GM12878 (cell line): Measurements from ENCODE around the gene C1QTNF5. TPM values are rescaled to one million over a fixed set of nuclear protein-coding genes. Genes with fewer than 3 reads are reported as not detected.

ENCODE experiments used
- ATAC-seq: fragments of 200-7000 bp; cut with Tn5 transposase; 3 replicates; pipeline ENCODE4 v1.9.1; 2020; ENCODE audit warnings: mild to moderate bottlenecking, moderate library complexity
- BruUV-seq: library from RNA; stranded (reverse); fragments of 400-500 nt; replicated peaks from 2 replicates; lab custom pipeline; 2021; lab: Mats Ljungman, UMichigan
- CTCF ChIA-PET: fragments of 300-600 bp; sonication (Branson Sonifier 250); formaldehyde crosslinking; extraction: SDS; loops from one replicate; lab custom pipeline; 2021; ENCODE audit warnings: inconsistent platforms; lab: Yijun Ruan, JAX
- POLR2A ChIA-PET: fragments of 350-600 bp; formaldehyde crosslinking; extraction: SDS; loops from one replicate; lab custom pipeline; 2021; ENCODE audit warnings: inconsistent platforms; lab: Charles Lee
- RAD21 ChIA-PET: fragments of 300-600 bp; sonication (Branson Sonifier 250); formaldehyde crosslinking; loops from one replicate; lab custom pipeline; 2023; ENCODE audit warnings: antibody characterized with exemption; ENCODE audit not compliant: unreplicated experiment; lab: Charles Lee
- SMC1A ChIA-PET: fragments of 300-600 bp; sonication (Branson Sonifier 250); formaldehyde crosslinking; loops from one replicate; lab custom pipeline; 2023; ENCODE audit not compliant: unreplicated experiment, uncharacterized antibody; lab: Charles Lee
- DNase-seq: peaks from one replicate; pipeline ENCODE4 v3.0.0-alpha.2; 2011; ENCODE audit warnings: low read depth, low spot score
- FAIRE-seq: peaks from 3 replicates; lab custom pipeline; 2011; peaks lifted over from hg19 to GRCh38; lab: Jason Lieb, UNC
- H2AFZ ChIP-seq: 2 replicates; pipeline ENCODE4 v1.6.0; 2011; ENCODE audit warnings: low read depth, low read length, control low read depth; ENCODE audit not compliant: control insufficient read depth
- H3K27ac ChIP-seq: 2 replicates; pipeline ENCODE4 v1.5.1; 2011; ENCODE audit warnings: control low read depth; ENCODE audit not compliant: control insufficient read depth, insufficient read depth
- H3K27me3 ChIP-seq, 2 experiments: replicated peaks in 1 of 2; 2 replicates each; pipeline versions ENCODE4 v1.6.0 to v1.6.1; 2011; ENCODE audit warnings: low read length in 1 of 2; ENCODE audit not compliant: control insufficient read depth in 2 of 2, insufficient read depth in 2 of 2
- H3K36me3 ChIP-seq, 2 experiments: 2 replicates each; pipeline ENCODE4 v1.5.1; 2011; ENCODE audit warnings: low read length in 1 of 2; ENCODE audit not compliant: control insufficient read depth in 2 of 2, insufficient read depth in 2 of 2
- H3K4me1 ChIP-seq: 2 replicates; pipeline ENCODE4 v1.6.1; 2011; ENCODE audit warnings: mild to moderate bottlenecking, low read length, moderate library complexity, mixed read lengths; ENCODE audit not compliant: control insufficient read depth, insufficient read depth
- H3K4me2 ChIP-seq: 2 replicates; pipeline ENCODE4 v1.6.0; 2011; ENCODE audit warnings: control low read depth; ENCODE audit not compliant: control insufficient read depth, insufficient read depth
- H3K4me3 ChIP-seq: fragments of 200-600 bp; sonication (generic); 2 replicates; pipeline ENCODE4 v1.5.1; 2016
- H3K79me2 ChIP-seq: 2 replicates; pipeline ENCODE4 v1.6.0; 2011; ENCODE audit warnings: low read length; ENCODE audit not compliant: control insufficient read depth, insufficient read depth
- H3K9ac ChIP-seq: 2 replicates; pipeline ENCODE4 v1.8.0; 2011; ENCODE audit warnings: low read length, control low read depth, mixed read lengths; ENCODE audit not compliant: control insufficient read depth, insufficient read depth
- H3K9me3 ChIP-seq: replicated peaks from 3 replicates; pipeline ENCODE4 v1.5.1; 2011; ENCODE audit warnings: mild to moderate bottlenecking, low read length; ENCODE audit not compliant: control insufficient read depth, insufficient read depth
- H4K20me1 ChIP-seq: 2 replicates; pipeline ENCODE4 v1.6.0; 2011; ENCODE audit not compliant: control insufficient read depth, insufficient read depth
- BACH1 ChIP-seq: fragments of 450-650 bp; IDR thresholded peaks from 2 replicates; pipeline ENCODE4 v1.6.1; 2017; ENCODE audit warnings: mild to moderate bottlenecking, borderline replicate concordance
- CHD1 ChIP-seq: IDR thresholded peaks from 2 replicates; pipeline ENCODE4 v1.6.1; 2012; ENCODE audit warnings: low read depth, low read length, improper control_type of control experiment
- FOS ChIP-seq: IDR thresholded peaks from 3 replicates; pipeline ENCODE4 v1.6.1; 2011; ENCODE audit warnings: borderline replicate concordance; ENCODE audit not compliant: insufficient read length; ENCODE audit errors: extremely low read depth
- GATAD2B ChIP-seq: fragments of 450-650 bp; conservative IDR thresholded peaks from 2 replicates; pipeline ENCODE4 v1.6.1; 2017; ENCODE audit warnings: low read depth, mild to moderate bottlenecking, moderate library complexity
- IKZF1 ChIP-seq: fragments of 450-650 bp; conservative IDR thresholded peaks from 2 replicates; pipeline ENCODE4 v1.6.1; 2017; ENCODE audit warnings: antibody characterized with exemption, mild to moderate bottlenecking
- IKZF2 ChIP-seq, 2 experiments: fragments of 450-650 bp; IDR thresholded peaks; 2 replicates each; pipeline ENCODE4 v1.6.1; 2017; ENCODE audit warnings: mild to moderate bottlenecking in 2 of 2, moderate library complexity in 2 of 2
- KLF5 ChIP-seq: fragments of 450-650 bp; IDR thresholded peaks from 2 replicates; pipeline ENCODE4 v1.6.1; 2014; ENCODE audit warnings: mild to moderate bottlenecking; ENCODE audit not compliant: partially characterized antibody
- MEF2A ChIP-seq: IDR thresholded peaks from 2 replicates; pipeline ENCODE4 v1.6.1; 2011; ENCODE audit warnings: low read depth, mild to moderate bottlenecking, low read length, moderate library complexity; ENCODE audit not compliant: insufficient read depth
- NFYB ChIP-seq: IDR thresholded peaks from 2 replicates; pipeline ENCODE4 v1.6.1; 2011; ENCODE audit warnings: low read depth, mild to moderate bottlenecking, low read length, improper control_type of control experiment, moderate library complexity; ENCODE audit not compliant: insufficient read depth
- POLR2AphosphoS2 ChIP-seq: IDR thresholded peaks from 2 replicates; pipeline ENCODE4 v1.6.1; 2011; ENCODE audit warnings: low read depth, mild to moderate bottlenecking, low read length, improper control_type of control experiment, moderate library complexity
- POU2F2 ChIP-seq: IDR thresholded peaks from 3 replicates; pipeline ENCODE4 v1.6.1; 2011; ENCODE audit warnings: low read depth, mild to moderate bottlenecking, low read length, borderline replicate concordance
- RBBP5 ChIP-seq: fragments of 200-600 bp; sonication (generic); conservative IDR thresholded peaks from 2 replicates; pipeline ENCODE4 v1.6.1; 2016
- SUZ12 ChIP-seq: fragments of 200-600 bp; sonication (generic); IDR thresholded peaks from one replicate; pipeline ENCODE4 v1.6.1; 2018; ENCODE audit warnings: antibody characterized with exemption, mild to moderate bottlenecking; ENCODE audit not compliant: unreplicated experiment
- ZSCAN29 ChIP-seq: fragments of 450-650 bp; IDR thresholded peaks from 2 replicates; pipeline ENCODE4 v1.6.1; 2017; ENCODE audit warnings: mild to moderate bottlenecking, moderate library complexity
- WGBS: methylation state at CpG from one replicate; pipeline ENCODE4 v1.1.6; 2016; ENCODE audit warnings: low lambda C conversion rate; ENCODE audit not compliant: insufficient replicate concordance, insufficient coverage; ENCODE audit errors: missing lambda C conversion rate; 5-methylcytosine and 5-hydroxymethylcytosine counted together
- in situ Hi-C: fragments of 300-500 bp; cut with MboI; formaldehyde crosslinking; loops from 9 replicates; pipeline ENCODE4 v1.14.3; 2018; ENCODE audit warnings: mixed read lengths
- intact Hi-C: fragments of 100-400 bp; cut with micrococcal nuclease; formaldehyde crosslinking; loops from one replicate; pipeline ENCODE4 v1.14.2; 2022; ENCODE audit not compliant: unreplicated experiment
- polyA plus RNA-seq, 11 experiments: library from polyadenylated mRNA; depleted of rRNA in 4 of 11; unstranded in 6 of 11; stranded (reverse) in 5 of 11; fragments of >200 nt; fragmentation: Nextera tagmentation in 4 of 11; fragmentation: Illumina TruSeq in 1 of 11; extraction: Ambion mirVana in 4 of 11; extraction: Trizol in 1 of 11; gene quantifications; 1 replicate in 1 of 11; 2 replicates in 10 of 11; pipeline versions ENCODE4 v1.2.1 to v1.2.3, GENCODE V29; 2011 to 2016; ENCODE audit warnings: inconsistent platforms in 2 of 11, missing spikeins in 2 of 11, low read depth in 1 of 11
- total RNA-seq, 4 experiments: library from RNA; depleted of rRNA in 3 of 4; stranded (reverse); fragments of >200 nt in 3 of 4; fragmentation: Illumina TruSeq in 1 of 4; extraction: Trizol in 1 of 4; gene quantifications; 2 replicates each; pipeline versions ENCODE4 v1.2.1 to v1.2.3, GENCODE V29; 2013 to 2021
- TF ChIP-seq, protein P1 (sequence below): IDR thresholded peaks from 2 replicates; pipeline ENCODE4 v1.6.1; 2012; ENCODE audit warnings: low read depth, low read length, improper control_type of control experiment

The C1QTNF5 gene
- total and polyA plus RNA-seq, 10 of the 15 experiments (the other 5 are each of a cell fraction or from before 2014, with no cell fraction given) = not detected

- no peak overlapping the region for H3K9ac ChIP-seq
Measured at GRCh38 chr11:119359365-119360214, 18.9 kb upstream of the C1QTNF5 start.

DNA sequence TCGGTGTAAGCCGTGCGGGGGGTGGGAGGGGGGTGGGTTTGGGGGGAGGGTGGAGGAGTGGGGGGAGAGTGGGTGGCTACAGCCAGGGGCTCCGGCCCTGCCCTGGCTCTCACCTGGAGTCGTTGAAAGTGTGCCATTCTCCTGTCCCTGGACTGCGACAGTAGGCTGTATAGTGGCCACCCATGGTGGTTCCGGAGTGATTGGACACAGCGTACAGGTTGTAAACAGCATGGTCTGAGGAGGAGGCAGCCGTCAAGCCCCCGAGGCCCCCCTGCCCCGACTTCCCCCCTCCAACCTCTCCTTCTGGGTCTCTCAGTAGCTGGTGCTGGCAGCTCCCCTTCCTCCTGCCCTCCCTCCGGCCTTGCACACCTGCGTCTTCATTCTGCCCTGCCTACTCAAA, 16.4 kb upstream of the C1QTNF5 start:
- WGBS = 77% methylated on average over 8 of the region's 13 CpGs
- H3K36me3 ChIP-seq = no peaks in the 10 kb centered on the region
- no peak for ATAC-seq
- in situ Hi-C loops (loop anchor here (5.0 kb wide), 1 partner anchor 115 kb away; no protein-coding TSS in a partner anchor), intact Hi-C loops (no loop called here)
- peaks cover 10% of the 10 kb centered on the region for H3K4me1 ChIP-seq
- no peak overlapping the region for H3K4me3 ChIP-seq
- H3K27ac ChIP-seq = no peak overlapping the region
- CTCF ChIA-PET = interaction anchor here (0.7 to 4.8 kb wide), 16 partner anchors 8 to 756 kb away, joined by 3 to 183 read pairs (median 4); partner anchors contain the start of genes NECTIN1 and USP2
- SMC1A ChIA-PET = interaction anchor here (1.2 to 3.3 kb wide), 4 partner anchors 12 to 118 kb away, joined by 3 to 32 read pairs (median 19); partner anchors contain the start of gene USP2
- no peaks in the 10 kb centered on the region for H3K9me3 ChIP-seq
- RAD21 ChIA-PET = interaction anchor here (0.6 to 4.5 kb wide), 3 partner anchors 18 to 177 kb away, joined by 3 to 49 read pairs (median 47); no protein-coding TSS in a partner anchor
- H3K79me2 ChIP-seq = no peaks in the 10 kb centered on the region
- H4K20me1 ChIP-seq = 0 out of 2 replicates have a peak, but pooled peaks cover 2% of the 10 kb centered on the region
- H3K27me3 ChIP-seq = peaks cover 2 to 4% of the 10 kb centered on the region in 2 experiments; a peak in 3 of 4 replicates
- no peak overlapping the region for H2AFZ ChIP-seq
- FAIRE-seq = no peak
- no TSS peak for BruUV-seq
- no peak overlapping the region for H3K4me2 ChIP-seq
- POLR2A ChIA-PET = interaction anchor here (0.8 to 0.9 kb wide), 2 partner anchors 8 to 24 kb away, joined by 3 to 5 read pairs; no protein-coding TSS in a partner anchor
- no peak overlapping the region for H3K9ac ChIP-seq
- no peak for DNase-seq
- no peak for TF ChIP-seq MEF2A
- no peak for TF ChIP-seq SUZ12
- TF ChIP-seq RBBP5 = no peak
- no peak for TF ChIP-seq FOS
- TF ChIP-seq ZSCAN29 = no peak
- TF ChIP-seq, protein P1, sequence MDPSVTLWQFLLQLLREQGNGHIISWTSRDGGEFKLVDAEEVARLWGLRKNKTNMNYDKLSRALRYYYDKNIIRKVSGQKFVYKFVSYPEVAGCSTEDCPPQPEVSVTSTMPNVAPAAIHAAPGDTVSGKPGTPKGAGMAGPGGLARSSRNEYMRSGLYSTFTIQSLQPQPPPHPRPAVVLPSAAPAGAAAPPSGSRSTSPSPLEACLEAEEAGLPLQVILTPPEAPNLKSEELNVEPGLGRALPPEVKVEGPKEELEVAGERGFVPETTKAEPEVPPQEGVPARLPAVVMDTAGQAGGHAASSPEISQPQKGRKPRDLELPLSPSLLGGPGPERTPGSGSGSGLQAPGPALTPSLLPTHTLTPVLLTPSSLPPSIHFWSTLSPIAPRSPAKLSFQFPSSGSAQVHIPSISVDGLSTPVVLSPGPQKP = no peak
- TF ChIP-seq POLR2AphosphoS2 = no peak
- TF ChIP-seq POU2F2 = no peak
- TF ChIP-seq BACH1 = no peak
- no peak for TF ChIP-seq KLF5
- no peak for TF ChIP-seq CHD1

More at GRCh38 chr11:119359365-119360214, 18.9 kb upstream of the C1QTNF5 start:
- Histone ChIP-seq H2AFZ (no peak overlapping the region), H4K20me1 (0 out of 2 replicates have a peak, but pooled peaks cover 2% of the 10 kb centered on the region), H3K4me1 (peaks cover 10% of the 10 kb centered on the region), H3K79me2 (no peaks in the 10 kb centered on the region), H3K27me3 (peaks cover 2 to 6% of the 10 kb centered on the region in 2 experiments; a peak in 3 of 4 replicates), H3K4me2 (no peak overlapping the region; the same call in 1 of the 2 replicates), H3K4me3 (no peak overlapping the region), H3K9me3 (no peaks in the 10 kb centered on the region), H3K36me3 (no peaks in the 10 kb centered on the region), H3K27ac (no peak overlapping the region)
- FAIRE-seq = no peak
- DNase-seq = no peak
- ATAC-seq = peak; percentile 23
- CTCF ChIA-PET = interaction anchor here (1.3 to 4.8 kb wide), 5 partner anchors 12 to 115 kb away, joined by 5 to 183 read pairs (median 17); partner anchors contain the start of gene USP2
- intact Hi-C loops = no loop called here
- 47% methylated on average over 10 of the region's 10 CpGs for WGBS
- TF ChIP-seq GATAD2B = no peak
- TF ChIP-seq IKZF2 (IDR thresholded peaks at IDR 0.05) = 0 out of 4 replicates have a peak, but pooled peaks of 1 of the 2 experiments have one; percentile 17
- peak; percentile 29; the same call in 1 of the 2 replicates for TF ChIP-seq IKZF1
- no peak for TF ChIP-seq NFYB
- POLR2A ChIA-PET = interaction anchor here (1.6 kb wide), 1 partner anchor 8 kb away, joined by 5 read pairs; no protein-coding TSS in a partner anchor
- BruUV-seq = no TSS peak
- SMC1A ChIA-PET = interaction anchor here (1.3 kb wide), 1 partner anchor 115 kb away, joined by 3 read pairs; no protein-coding TSS in a partner anchor
- in situ Hi-C loops = loop anchor here (5.0 kb wide), 1 partner anchor 113 kb away; no protein-coding TSS in a partner anchor
- RAD21 ChIA-PET = interaction anchor here (4.5 kb wide), 1 partner anchor 15 kb away, joined by 47 read pairs; no protein-coding TSS in a partner anchor
